ENCODE results near the gene FBXO34.

GRCh38 chr14:55399183-55399582 lies 128.0 kb downstream of the FBXO34 start:
- TF ChIP-seq CTCF (IDR thresholded peaks at IDR 0.05) (no peak), TCF7L2 (IDR thresholded peaks at IDR 0.05; ENCODE audit: low read depth, low read length) (no peak), POLR2AphosphoS5 (IDR thresholded peaks at IDR 0.05; ENCODE audit: low read depth, low read length) (no peak), REST (IDR thresholded peaks at IDR 0.05; ENCODE audit: insufficient read depth in 1 of 2, low read depth in 2 of 2, low read length in 1 of 2) (no peak), SIN3A (IDR thresholded peaks at IDR 0.05; ENCODE audit: borderline replicate concordance, insufficient read depth, low read depth, low read length) (no peak)

Data from Panc1 (cell line).